DOHH2 (cell line): ENCODE results near the gene APOBEC4.

Experiments
- H3F3A ChIP-seq: fragments of 200-600 bp; sonication (generic), shearing (Covaris generic); 2 replicates; pipeline ENCODE4 v1.6.0; 2016; ENCODE audit warnings: antibody characterized with exemption, mild to moderate bottlenecking; ENCODE audit not compliant: control insufficient read depth, insufficient read depth
- H3K27ac ChIP-seq: fragments of 200-600 bp; sonication (generic); 2 replicates; pipeline ENCODE4 v1.5.1; 2014; ENCODE audit warnings: low read depth, mild to moderate bottlenecking, low read length, moderate library complexity
- H3K27me3 ChIP-seq: fragments of 200-600 bp; sonication (generic); 2 replicates; pipeline ENCODE4 v1.6.1; 2014; ENCODE audit warnings: mild to moderate bottlenecking, low read length, mixed read lengths; ENCODE audit not compliant: control insufficient read depth
- H3K36me3 ChIP-seq: fragments of 200-600 bp; sonication (generic); 2 replicates; pipeline ENCODE4 v1.6.1; 2014; ENCODE audit warnings: mild to moderate bottlenecking, low read length, moderate library complexity, mixed read lengths; ENCODE audit not compliant: control insufficient read depth
- H3K4me1 ChIP-seq: fragments of 200-600 bp; sonication (generic); 2 replicates; pipeline ENCODE4 v1.6.1; 2014; ENCODE audit warnings: mild to moderate bottlenecking, low read length, mixed read lengths; ENCODE audit not compliant: control insufficient read depth
- H3K4me2 ChIP-seq: fragments of 200-600 bp; sonication (generic); 2 replicates; pipeline ENCODE4 v1.6.0; 2014; ENCODE audit warnings: mild to moderate bottlenecking, low read length, moderate library complexity
- H3K4me3 ChIP-seq: fragments of 200-600 bp; sonication (generic); 2 replicates; pipeline ENCODE4 v1.5.1; 2014; ENCODE audit warnings: mild to moderate bottlenecking, low read length, mixed read lengths
- H3K79me2 ChIP-seq: fragments of 200-600 bp; sonication (generic); 2 replicates; pipeline ENCODE4 v1.6.1; 2014; ENCODE audit warnings: mild to moderate bottlenecking, low read length, mixed read lengths; ENCODE audit not compliant: control insufficient read depth
- H3K9me2 ChIP-seq: fragments of 200-600 bp; sonication (generic); replicated peaks from 2 replicates; pipeline ENCODE4 v1.6.1; 2014; ENCODE audit warnings: mild to moderate bottlenecking, low read length, mixed read lengths; ENCODE audit not compliant: control insufficient read depth
- H3K9me3 ChIP-seq: fragments of 200-600 bp; sonication (generic); 2 replicates; pipeline ENCODE4 v1.6.1; 2014; ENCODE audit warnings: antibody characterized with exemption, low read length, mixed read lengths; ENCODE audit not compliant: control insufficient read depth, insufficient read depth
- H4K20me1 ChIP-seq: fragments of 200-600 bp; sonication (generic); 2 replicates; pipeline ENCODE4 v1.6.0; 2014; ENCODE audit warnings: low read depth, mild to moderate bottlenecking, antibody characterized with exemption, low read length, moderate library complexity; ENCODE audit not compliant: control insufficient read depth, insufficient read depth
- EZH2phosphoT487 ChIP-seq: fragments of 200-600 bp; sonication (generic); IDR thresholded peaks from 2 replicates; pipeline ENCODE4 v1.6.1; 2017; ENCODE audit warnings: borderline replicate concordance, mild to moderate bottlenecking, antibody characterized with exemption, low read length, moderate library complexity, mixed read lengths
- TF ChIP-seq, protein P1 (sequence below): fragments of 200-600 bp; sonication (generic); IDR thresholded peaks from one replicate; pipeline ENCODE4 v1.5.1; 2014; ENCODE audit warnings: antibody characterized with exemption, mild to moderate bottlenecking, low read depth, low read length; ENCODE audit not compliant: poor library complexity, severe bottlenecking

APOBEC4 gene

GRCh38 chr1:183653876-183654451 lies 848 bp upstream of the APOBEC4 start:
- Histone ChIP-seq H4K20me1 (no peaks in the 10 kb centered on the region), H3K9me3 (no peaks in the 10 kb centered on the region), H3K4me2 (no peak overlapping the region), H3F3A (no peaks in the 10 kb centered on the region), H3K9me2 (no peaks in the 10 kb centered on the region), H3K36me3 (no peaks in the 10 kb centered on the region), H3K4me3 (no peak overlapping the region), H3K79me2 (no peaks in the 10 kb centered on the region), H3K4me1 (peaks cover 13% of the 10 kb centered on the region), H3K27me3 (peaks cover 7% of the 10 kb centered on the region; the same call in 1 of the 2 replicates), H3K27ac (no peak overlapping the region)
- no peak for TF ChIP-seq EZH2phosphoT487
- TF ChIP-seq, protein P1, sequence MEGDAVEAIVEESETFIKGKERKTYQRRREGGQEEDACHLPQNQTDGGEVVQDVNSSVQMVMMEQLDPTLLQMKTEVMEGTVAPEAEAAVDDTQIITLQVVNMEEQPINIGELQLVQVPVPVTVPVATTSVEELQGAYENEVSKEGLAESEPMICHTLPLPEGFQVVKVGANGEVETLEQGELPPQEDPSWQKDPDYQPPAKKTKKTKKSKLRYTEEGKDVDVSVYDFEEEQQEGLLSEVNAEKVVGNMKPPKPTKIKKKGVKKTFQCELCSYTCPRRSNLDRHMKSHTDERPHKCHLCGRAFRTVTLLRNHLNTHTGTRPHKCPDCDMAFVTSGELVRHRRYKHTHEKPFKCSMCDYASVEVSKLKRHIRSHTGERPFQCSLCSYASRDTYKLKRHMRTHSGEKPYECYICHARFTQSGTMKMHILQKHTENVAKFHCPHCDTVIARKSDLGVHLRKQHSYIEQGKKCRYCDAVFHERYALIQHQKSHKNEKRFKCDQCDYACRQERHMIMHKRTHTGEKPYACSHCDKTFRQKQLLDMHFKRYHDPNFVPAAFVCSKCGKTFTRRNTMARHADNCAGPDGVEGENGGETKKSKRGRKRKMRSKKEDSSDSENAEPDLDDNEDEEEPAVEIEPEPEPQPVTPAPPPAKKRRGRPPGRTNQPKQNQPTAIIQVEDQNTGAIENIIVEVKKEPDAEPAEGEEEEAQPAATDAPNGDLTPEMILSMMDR = no peak

DNA sequence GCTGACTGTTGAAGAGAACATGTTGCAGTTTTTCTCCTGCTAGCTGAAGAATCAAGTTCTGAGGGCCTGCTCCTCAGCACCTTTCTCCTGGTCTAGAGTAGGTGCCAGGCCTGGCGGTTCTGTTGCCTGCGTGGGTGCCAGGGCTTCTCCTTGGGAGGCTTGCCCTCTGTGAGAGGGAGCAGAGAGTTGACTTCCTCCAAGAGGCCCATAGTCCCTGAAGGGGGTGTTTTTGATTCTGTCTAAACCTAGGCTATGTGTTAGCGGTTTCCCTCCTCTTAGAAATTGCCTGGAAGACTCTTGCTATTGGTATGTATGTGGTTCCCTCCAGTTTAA lies 312 bp upstream of the APOBEC4 start:
- H3F3A ChIP-seq = no peaks in the 10 kb centered on the region
- H3K36me3 ChIP-seq = no peaks in the 10 kb centered on the region
- no peak for TF ChIP-seq EZH2phosphoT487
- TF ChIP-seq, protein P1 = no peak
- H3K79me2 ChIP-seq = no peaks in the 10 kb centered on the region
- no peak overlapping the region for H3K27ac ChIP-seq
- H3K9me2 ChIP-seq = no peaks in the 10 kb centered on the region
- no peak overlapping the region for H3K4me2 ChIP-seq
- H3K4me3 ChIP-seq = no peak overlapping the region
- no peaks in the 10 kb centered on the region for H3K9me3 ChIP-seq
- H4K20me1 ChIP-seq = no peaks in the 10 kb centered on the region
- H3K4me1 ChIP-seq = peaks cover 13% of the 10 kb centered on the region
- peaks cover 10% of the 10 kb centered on the region; the same call in 1 of the 2 replicates for H3K27me3 ChIP-seq

DNA sequence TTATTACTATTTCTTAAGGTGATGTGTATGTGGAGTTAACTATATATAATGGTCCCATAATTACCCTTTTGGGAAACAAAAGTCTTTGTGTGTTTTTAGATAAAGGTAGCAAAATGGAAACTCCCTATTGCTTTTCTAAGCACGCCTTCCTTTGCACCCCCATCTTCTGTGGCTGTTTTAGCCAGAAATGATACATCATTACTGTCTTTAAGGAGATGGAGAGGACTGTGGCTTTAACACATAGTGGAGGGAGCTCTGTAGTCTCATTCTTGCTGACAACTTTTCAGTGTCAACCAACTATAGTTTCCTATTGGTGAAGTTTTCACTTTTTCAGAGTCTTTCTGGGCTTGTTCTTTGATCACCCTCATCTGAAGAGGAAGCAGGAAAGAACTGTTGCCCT lies 1.0 kb downstream of the APOBEC4 start:
- Histone ChIP-seq H3K4me2 (no peak overlapping the region), H3K4me1 (peaks cover 13% of the 10 kb centered on the region), H4K20me1 (no peaks in the 10 kb centered on the region), H3K27ac (no peak overlapping the region), H3F3A (no peaks in the 10 kb centered on the region), H3K9me2 (no peaks in the 10 kb centered on the region), H3K4me3 (no peak overlapping the region), H3K79me2 (no peaks in the 10 kb centered on the region), H3K36me3 (no peaks in the 10 kb centered on the region), H3K9me3 (no peaks in the 10 kb centered on the region), H3K27me3 (peaks cover 20% of the 10 kb centered on the region)
- TF ChIP-seq EZH2phosphoT487 = no peak
- TF ChIP-seq, protein P1 = no peak
